IPS-18c (cell line): Measurements from ENCODE around the gene FAM229B.

Experiments used
- H3K4me3 ChIP-seq: 2 replicates; pipeline ENCODE4 v1.7.0; 2013; ENCODE audit warnings: low read depth, mild to moderate bottlenecking, low read length, moderate library complexity; ENCODE audit not compliant: insufficient read depth
- H3K9me3 ChIP-seq: one replicate; pipeline ENCODE4 v1.6.1; 2013; ENCODE audit warnings: mild to moderate bottlenecking, low read length, moderate library complexity; ENCODE audit not compliant: control insufficient read depth, insufficient read depth

FAM229B gene

DNA sequence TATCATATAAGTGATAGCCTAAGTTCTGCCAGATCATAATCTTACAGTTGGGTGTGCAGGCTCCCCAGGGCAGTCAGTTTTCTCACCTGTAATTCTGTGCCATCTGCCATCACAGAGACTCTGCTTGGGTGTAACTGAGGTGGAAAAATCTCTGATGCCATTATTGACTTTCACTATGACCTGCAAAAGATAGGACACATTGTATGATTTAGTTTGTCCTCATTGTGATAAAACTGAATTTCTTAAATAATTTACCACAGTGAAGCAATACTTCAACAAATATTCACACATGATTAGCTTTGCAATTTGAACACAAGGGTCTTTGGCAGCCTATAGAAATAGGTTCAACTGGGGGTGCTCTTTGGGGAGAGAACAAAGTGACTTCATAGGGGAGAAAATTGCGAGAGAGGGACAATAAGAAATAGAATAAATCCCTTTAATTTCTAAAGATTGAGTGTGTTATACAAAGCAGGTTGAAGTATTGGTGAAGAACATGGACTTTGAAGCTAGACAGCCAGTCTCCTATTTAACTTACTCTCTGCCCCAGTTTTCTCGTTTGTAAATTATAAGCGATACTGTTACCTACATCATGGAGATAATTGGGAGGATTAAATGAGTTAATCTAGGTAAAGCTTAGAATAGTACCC, 27.3 kb downstream of the FAM229B start:
- H3K9me3 ChIP-seq, result no peaks in the 10 kb centered on the region
- no peak overlapping the region for H3K4me3 ChIP-seq

DNA sequence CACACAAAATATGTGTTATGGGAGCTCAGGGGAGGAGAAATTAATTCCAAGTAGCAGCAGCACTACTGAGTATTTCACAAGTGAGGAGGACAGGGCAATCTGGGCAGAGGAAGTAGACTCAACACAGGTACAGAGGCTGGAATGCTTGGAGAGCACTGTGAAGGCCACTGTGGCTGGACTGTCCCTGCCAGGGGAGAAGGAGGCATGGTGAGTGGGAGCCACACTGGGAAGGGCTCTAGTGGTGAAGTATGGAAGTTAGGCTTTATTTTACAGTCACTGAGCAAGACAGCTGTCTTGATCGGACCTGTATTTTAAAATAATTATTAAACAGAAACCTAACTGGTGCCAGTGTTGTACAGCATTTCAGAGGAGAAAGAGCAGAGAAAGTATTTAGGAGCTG, 28.8 kb downstream of the FAM229B start:
- H3K9me3 ChIP-seq, result no peaks in the 10 kb centered on the region
- no peak overlapping the region for H3K4me3 ChIP-seq

DNA sequence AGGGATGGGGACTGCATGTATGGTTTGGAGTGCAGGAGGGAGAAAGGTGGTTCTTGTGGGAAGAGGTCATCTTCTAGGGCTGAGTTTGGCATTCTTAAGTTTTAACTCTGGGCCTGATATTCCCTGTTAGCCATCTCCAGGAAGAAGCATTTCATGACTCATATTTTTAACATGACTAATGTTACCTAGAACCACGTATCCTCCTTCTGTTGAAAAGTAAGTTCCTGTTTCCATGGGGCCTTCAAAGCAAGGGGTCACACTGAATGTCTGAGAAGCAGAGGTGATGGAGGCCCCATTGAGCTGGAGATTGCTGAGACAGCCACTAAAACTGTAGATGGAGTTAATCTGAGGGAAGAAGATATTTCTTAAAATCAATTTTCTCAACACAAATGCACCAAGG, 30.2 kb downstream of the FAM229B start:
- no peak overlapping the region for H3K4me3 ChIP-seq
- no peaks in the 10 kb centered on the region for H3K9me3 ChIP-seq

DNA sequence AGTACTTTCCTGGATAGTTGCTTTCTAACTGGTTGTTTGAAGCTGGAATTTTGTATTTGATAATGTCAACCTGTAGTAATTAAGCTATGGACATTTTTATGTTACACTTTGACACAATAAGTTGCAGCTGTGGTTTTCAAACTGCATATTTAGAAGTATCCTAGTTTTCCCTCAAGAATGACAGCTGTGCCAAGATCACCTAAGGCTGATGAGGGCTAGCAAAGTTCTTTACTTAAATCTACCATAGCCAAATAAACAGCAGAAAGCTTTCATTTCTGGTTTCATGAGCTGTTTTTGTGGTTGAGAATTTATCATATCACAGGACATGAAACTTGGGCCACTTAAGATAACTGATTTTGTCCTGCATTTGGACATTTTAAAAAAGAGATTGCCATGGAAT, 30.6 kb downstream of the FAM229B start:
- Histone ChIP-seq H3K9me3 (no peaks in the 10 kb centered on the region), H3K4me3 (no peak overlapping the region)

DNA sequence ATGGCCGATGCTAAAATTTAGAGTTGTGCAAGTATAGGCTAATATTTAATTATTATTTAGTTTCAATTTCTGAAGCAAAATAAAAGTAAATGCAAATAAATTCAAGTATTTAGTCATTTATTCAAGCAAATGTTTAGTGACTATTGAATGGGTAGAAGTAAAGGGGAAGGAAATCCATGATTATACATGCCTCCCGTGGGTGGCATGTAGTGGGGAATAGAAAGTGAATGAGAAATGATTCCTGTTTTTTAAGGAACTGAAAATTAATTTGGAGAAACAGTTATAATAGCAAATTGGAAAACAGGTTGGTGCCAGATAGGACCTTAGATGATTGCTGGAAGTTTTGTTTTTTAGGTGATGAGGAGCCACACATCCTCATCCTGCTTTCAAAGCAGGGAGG, 35.4 kb downstream of the FAM229B start:
- no peak overlapping the region for H3K4me3 ChIP-seq
- H3K9me3 ChIP-seq, result no peaks in the 10 kb centered on the region

DNA sequence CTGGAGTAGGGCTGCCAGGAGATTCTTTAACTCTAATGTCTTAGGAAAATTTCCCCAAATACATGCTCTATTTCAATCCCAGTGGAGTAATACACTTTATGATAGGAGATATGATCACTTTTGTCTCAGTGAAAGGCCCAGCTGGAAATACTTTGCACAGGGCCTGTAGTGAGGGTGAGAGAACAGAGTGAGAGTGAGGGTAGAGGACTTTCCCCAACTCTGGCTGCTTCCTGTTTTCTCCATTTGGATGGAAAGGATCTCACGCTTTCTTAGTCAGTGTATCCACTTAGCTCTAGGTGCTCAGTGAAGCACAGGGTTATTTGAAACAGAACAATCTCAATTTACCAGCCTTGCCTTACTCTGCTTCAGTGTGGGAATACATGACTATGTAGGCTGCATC, 36.6 kb downstream of the FAM229B start:
- no peak overlapping the region for H3K4me3 ChIP-seq
- no peaks in the 10 kb centered on the region for H3K9me3 ChIP-seq

DNA sequence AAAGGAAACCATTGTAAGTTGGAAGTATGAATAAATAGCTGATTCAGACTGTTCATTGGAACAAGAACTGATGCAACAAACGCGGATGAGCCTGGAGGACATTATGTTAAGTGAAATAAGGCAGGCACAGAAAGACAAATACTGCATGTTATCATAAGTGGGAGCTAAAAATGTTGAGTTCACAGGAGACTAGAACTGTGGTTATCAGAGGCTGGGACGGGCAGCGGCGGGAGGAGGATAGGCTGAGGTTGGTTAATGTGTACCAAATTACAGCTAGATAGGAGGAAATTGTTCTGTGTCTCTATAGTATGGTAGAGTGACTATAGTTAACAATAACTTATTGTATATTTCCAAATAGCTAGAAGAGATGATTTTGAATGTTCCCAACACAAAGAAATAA, 40.8 kb downstream of the FAM229B start:
- Histone ChIP-seq H3K9me3 (no peaks in the 10 kb centered on the region), H3K4me3 (no peak overlapping the region)

DNA sequence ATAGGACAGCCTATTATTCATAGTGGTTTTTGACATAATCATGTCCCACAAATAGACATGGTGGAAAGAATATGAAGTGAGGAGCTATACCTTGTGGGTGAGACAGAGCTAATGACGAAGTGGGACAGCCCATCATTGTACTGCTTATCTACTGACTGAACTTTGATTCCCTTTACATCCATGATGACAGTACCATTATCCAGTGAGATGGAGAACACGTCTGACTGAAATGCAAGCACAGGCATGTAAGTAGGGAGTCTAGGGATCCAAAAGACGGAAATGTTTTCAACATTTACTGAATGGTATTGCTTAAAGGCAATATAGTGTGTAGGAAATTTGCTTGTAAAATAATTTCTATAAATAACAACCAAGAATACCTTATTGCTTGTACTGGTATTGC, 43.5 kb downstream of the FAM229B start:
- H3K4me3 ChIP-seq, result no peak overlapping the region
- no peaks in the 10 kb centered on the region for H3K9me3 ChIP-seq

DNA sequence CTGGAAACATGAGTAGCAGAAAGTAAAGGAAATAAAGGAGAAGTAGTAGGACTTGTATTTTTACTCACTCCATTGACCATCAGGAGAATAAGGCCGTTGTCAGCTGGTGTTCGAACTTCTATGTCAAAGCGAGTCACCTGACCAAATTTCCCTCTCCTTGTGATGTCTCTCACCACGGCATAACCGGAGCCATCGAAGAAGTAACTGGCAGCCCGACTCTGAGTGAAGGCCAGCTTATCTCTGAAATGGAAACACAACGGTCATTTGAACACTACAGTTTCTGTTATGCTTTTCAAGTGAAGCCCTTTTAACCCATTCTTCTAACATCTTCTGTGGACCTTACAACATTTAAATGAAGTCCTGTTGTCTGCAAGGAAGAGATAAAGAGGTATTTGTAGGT, 51.7 kb downstream of the FAM229B start:
- no peak overlapping the region for H3K4me3 ChIP-seq
- no peaks in the 10 kb centered on the region for H3K9me3 ChIP-seq

DNA sequence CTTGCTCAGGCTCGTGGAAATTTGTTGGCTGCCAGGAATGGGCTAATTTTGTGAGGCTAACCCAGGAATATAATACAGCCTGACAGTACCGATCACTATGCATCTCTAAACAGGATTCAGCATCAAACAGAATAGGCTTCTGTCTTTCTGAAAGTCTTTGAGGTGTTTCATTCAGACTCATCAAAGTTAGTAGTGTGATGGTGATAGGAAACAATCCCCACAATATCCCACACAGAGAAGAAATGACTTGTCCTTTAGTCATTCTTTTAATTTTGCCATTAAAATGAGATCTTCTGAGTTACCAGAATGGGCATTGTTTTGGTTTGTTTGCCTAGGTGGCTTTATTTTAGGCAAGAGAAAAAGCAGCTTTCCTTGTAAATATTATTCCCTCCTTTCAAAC, 54.3 kb downstream of the FAM229B start:
- no peaks in the 10 kb centered on the region for H3K9me3 ChIP-seq
- H3K4me3 ChIP-seq, result no peak overlapping the region

DNA sequence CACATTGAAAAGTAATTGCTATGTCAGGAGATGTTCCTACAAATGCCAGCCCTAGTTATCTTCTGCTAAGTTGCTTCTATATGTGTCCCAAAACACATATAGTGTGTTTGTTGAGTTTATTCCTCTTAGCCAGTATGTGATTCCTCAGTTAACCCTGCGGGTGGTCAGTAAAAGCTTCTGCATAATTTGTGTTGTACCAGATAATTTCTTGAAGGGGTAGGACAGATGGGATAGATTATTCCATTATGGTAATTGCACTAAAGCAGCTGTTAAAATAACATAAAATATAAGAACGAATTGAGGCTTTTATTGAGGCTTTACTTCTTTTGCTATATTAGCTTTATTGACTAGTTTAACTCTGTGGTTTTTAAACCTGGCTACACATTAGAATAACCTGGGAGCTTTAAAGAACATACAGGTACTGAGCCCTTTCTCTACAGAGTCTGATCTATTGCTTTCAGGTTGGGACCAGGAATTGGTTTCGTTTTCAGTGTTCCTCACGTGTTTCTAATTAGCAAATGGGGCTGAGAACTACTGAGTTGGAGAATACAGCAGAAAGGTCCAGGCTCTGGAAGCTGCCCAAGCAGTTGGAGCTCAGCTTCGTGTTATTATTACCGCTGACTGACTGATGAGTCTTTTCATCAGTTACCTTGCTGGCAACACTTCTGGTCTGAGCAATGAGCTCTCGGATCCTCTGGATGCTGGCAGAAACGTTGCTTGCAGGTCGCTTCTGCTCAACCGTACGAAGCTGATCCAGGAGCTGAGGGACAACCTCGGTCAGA, 56.9 kb downstream of the FAM229B start:
- no peaks in the 10 kb centered on the region for H3K9me3 ChIP-seq
- H3K4me3 ChIP-seq, result no peak overlapping the region

DNA sequence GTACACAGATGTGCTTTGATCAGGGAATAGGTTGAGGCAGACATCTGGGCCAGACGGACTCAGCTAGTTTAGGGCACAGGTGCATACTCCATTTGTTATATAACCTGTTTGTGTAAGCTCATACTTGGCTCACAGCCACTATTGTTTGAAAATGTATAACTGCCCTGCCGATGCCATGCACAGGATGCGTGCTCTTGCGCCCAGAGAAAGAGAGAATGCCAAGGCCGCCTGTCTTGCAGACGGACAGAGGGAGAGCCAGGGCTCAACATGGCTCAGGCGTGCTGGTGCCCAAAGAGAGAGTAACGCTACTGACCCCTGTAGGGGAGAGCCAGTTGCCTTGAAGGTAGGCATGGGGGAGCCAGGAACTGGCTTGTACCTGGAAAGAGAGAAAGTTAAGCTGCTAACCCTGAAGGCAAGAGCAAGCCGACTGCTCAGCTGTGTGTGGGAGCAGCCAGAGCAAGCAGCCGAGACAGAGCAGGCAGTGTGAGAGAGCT, 57.7 kb downstream of the FAM229B start:
- Histone ChIP-seq H3K4me3 (no peak overlapping the region), H3K9me3 (no peaks in the 10 kb centered on the region)

DNA sequence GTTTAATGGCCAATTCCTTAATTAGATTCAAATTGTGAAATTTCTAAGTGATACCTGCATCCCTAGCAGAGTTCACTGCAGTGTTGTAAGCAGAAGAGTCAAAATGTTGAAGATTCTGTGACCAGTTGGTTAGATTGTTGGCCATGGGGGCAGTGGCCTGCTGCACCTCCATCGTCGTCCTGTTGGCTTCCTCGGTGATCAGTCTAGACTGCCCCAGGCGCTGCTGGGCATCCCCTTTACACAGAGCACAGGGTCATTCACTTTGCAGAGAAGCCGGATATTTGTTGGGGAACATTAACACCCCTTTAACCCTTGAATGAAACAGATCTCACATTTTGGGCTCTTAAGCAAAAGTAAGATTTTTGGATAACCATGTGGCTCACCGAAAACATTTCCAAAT, 60.7 kb downstream of the FAM229B start:
- Histone ChIP-seq H3K4me3 (no peak overlapping the region), H3K9me3 (no peaks in the 10 kb centered on the region)

DNA sequence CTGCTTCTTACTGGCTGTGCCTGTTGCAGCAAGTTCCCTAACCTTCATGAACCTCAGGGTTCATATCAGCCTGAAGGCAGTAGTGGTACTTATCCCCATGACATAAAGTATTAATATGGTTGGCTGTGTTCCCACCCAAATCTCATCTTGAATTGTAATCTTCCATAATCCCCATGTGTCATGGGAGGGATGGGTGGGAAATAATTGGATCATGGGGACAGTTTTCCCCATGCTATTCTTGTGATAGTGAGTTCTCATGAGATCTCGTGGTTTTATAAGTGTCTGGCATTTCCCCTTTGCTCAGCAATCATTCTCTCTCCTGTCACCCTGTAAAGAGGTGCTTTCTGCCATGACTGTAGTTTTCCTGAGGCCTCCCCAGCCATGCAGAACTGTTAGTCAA, 61.8 kb downstream of the FAM229B start:
- Histone ChIP-seq H3K4me3 (no peak overlapping the region), H3K9me3 (no peaks in the 10 kb centered on the region)

DNA sequence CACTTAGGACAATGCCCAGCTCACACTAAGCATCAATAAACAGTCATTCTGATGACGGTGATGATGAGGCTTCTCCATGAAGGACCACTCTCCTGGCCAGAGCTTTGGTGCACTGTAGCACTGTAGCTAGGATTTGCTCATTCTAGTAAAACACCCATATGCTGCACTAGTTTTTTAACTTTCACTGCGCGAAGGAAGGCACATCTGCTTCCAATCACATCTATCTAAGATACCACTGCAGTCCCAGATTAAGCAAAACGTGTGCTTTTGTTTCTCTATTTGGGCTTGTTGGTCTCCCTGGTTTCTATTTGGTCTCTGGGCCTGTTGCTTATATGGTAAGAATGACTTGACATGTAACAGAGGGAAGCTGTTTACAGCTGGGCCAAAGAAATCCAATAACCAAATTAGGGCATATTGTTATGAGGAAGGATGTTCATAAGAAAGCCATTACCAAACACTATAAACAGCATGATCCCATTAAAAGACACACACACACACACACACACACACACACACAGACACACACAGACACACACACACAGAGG, 62.4 kb downstream of the FAM229B start:
- H3K4me3 ChIP-seq, result no peak overlapping the region
- no peaks in the 10 kb centered on the region for H3K9me3 ChIP-seq

DNA sequence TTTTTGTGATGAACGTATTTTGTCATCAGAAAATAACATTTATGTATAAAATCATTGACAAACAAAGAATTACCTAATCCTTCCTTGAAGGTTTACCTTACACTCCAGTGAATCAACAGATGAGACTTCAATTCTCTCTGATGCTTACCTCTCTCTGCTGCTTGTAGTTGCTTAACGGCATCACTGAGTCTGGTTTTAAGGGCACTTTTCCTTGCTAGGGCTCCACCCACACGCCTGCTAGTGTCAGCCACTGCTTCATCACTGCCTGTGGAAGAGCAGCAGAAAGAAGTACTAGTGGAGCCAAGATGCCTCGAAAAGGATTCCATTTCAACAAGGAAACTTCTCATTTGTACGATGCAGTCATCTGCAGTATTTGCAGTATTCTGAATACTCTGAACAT, 63.0 kb downstream of the FAM229B start:
- no peak overlapping the region for H3K4me3 ChIP-seq

More for the DNA sequence above, 63.0 kb downstream of the FAM229B start:
- no peaks in the 10 kb centered on the region for H3K9me3 ChIP-seq
